Chondrocyte (in vitro differentiated cells): ENCODE data around the gene LCAT. TPM values are rescaled to one million over a fixed set of nuclear protein-coding genes. Genes with fewer than 3 reads are reported as not detected.

Experiments
- DNase-seq: peaks from one replicate; pipeline ENCODE4 v3.0.0; 2021; ENCODE audit warnings: mixed read lengths, low spot score
- H3K27ac Mint-ChIP-seq: one replicate; pipeline ENCODE4 v1.8.0; 2021; ENCODE audit warnings: mild to moderate bottlenecking, moderate library complexity, mixed read lengths; ENCODE audit not compliant: unreplicated experiment
- H3K27me3 Mint-ChIP-seq: 2 replicates; pipeline ENCODE4 v1.8.0; 2021; ENCODE audit warnings: low read depth, mixed read lengths
- H3K36me3 Mint-ChIP-seq: 2 replicates; pipeline ENCODE4 v1.8.0; 2021; ENCODE audit warnings: low read depth, mixed read lengths
- H3K4me1 Mint-ChIP-seq: 2 replicates; pipeline ENCODE4 v1.8.0; 2021; ENCODE audit warnings: low read depth, mild to moderate bottlenecking, mixed read lengths
- H3K4me3 Mint-ChIP-seq: one replicate; pipeline ENCODE4 v1.8.0; 2021; ENCODE audit warnings: mild to moderate bottlenecking, moderate library complexity, mixed read lengths; ENCODE audit not compliant: unreplicated experiment
- H3K9me3 Mint-ChIP-seq: 2 replicates; pipeline ENCODE4 v1.8.0; 2021; ENCODE audit warnings: low read depth, mixed read lengths
- CTCF ChIP-seq: fragments of 200-600 bp; sonication (generic); IDR thresholded peaks from 2 replicates; pipeline ENCODE4 v1.5.0; 2021; ENCODE audit warnings: antibody characterized with exemption, mild to moderate bottlenecking, moderate library complexity
- total RNA-seq: library from RNA; stranded (reverse); gene quantifications from 3 replicates; pipeline ENCODE4 v1.2.1, GENCODE V29; 2021

Gene LCAT
- total RNA-seq, 1 donor from 2014 or later: 38.2 TPM

DNA sequence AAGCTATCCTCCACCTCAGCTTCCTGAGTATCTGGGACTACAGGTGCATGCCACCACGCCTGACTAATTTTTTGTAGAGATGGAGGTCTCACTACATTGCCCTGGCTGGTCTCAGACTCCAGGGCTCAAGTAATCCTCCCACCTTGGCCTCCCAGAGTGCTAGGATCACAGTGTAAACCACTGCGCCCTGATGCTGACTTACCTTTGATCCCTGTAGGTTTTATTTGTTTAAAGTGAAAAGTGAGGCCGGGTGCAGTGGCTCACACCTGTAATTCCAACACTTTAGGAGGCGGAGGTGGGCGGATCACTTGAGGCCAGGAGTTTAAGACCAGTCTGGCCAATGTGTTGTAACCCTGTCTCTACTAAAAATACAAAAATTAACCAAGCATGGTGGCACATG, 42.2 kb downstream of the LCAT start:
- no peak for DNase-seq
- peaks cover 12% of the 10 kb centered on the region for H3K4me1 Mint-ChIP-seq
- H3K27ac Mint-ChIP-seq: no peak overlapping the region
- no peaks in the 10 kb centered on the region for H3K9me3 Mint-ChIP-seq
- H3K27me3 Mint-ChIP-seq: no peaks in the 10 kb centered on the region
- peaks cover 5% of the 10 kb centered on the region for H3K36me3 Mint-ChIP-seq
- no peak overlapping the region for H3K4me3 Mint-ChIP-seq
- TF ChIP-seq CTCF: no peak

DNA sequence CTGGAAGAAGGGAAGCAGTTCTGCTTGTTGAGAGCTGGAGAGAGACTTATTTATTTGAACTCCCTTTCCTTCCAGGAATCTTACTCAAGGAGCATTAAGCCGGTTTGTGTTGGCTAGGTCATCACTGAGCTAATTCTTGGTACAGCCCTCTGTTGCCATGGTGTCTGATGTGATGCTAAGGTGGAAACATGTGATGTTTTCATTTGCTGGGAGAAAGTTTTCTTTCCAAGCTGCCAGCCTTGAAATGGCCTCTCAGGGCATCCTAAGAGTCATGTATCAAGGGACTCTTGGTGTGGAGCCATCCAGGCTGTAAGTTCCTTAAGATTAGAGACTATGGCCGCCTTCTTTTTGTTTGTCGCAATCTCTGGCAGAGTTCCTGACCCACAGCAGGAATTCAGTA, 46.7 kb downstream of the LCAT start:
- DNase-seq: no peak
- Mint-ChIP-seq H3K9me3 (no peaks in the 10 kb centered on the region), H3K36me3 (no peaks in the 10 kb centered on the region), H3K27me3 (no peaks in the 10 kb centered on the region), H3K27ac (peak overlapping the region; percentile 90), H3K4me3 (no peak overlapping the region), H3K4me1 (peaks cover 34% of the 10 kb centered on the region)
- no peak for TF ChIP-seq CTCF

DNA sequence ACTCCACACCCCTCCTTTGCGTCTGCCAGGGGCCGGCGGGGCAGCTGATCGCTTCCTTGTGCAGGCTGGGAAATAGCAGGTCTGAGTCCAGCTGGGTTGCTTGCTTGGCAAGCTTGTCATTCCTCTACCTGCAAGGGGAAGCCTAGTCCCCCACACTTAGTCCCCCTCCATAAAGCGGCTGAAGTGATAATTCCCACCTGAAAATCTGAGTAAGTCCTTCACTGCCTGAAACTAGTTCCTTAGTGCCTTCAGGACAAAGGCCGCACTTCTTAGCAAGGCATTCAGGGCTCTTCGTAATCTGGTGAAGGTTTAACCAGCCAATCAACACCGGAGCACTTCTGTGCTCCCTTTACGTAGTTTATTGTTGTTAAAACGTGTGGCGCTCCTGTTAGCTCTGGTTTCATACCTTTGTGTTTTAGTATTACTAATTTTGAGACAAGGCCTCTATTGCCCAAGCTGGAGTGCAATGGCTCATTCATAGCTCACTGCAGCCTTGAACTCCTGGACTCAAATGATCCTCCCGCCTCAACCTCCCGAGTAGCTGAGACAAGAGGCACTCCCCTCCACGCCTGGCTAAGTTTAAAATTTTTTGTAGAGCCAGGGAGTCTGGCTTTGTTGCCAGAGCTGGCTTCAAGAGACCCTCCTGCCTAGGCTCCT, 50.0 kb downstream of the LCAT start:
- Mint-ChIP-seq H3K4me3 (peak overlapping the region; percentile 90), H3K27me3 (no peaks in the 10 kb centered on the region), H3K4me1 (peaks cover 35% of the 10 kb centered on the region), H3K36me3 (no peaks in the 10 kb centered on the region), H3K9me3 (no peaks in the 10 kb centered on the region), H3K27ac (peak overlapping the region; percentile 95)
- DNase-seq: no peak
- no peak for TF ChIP-seq CTCF

- peak; percentile 23 for TF ChIP-seq CTCF
- Mint-ChIP-seq H3K4me1 (peaks cover 35% of the 10 kb centered on the region), H3K9me3 (no peaks in the 10 kb centered on the region), H3K36me3 (no peaks in the 10 kb centered on the region), H3K27ac (peak within 1 kb of the TSS; percentile 95), H3K27me3 (no peaks in the 10 kb centered on the region), H3K4me3 (peak within 1 kb of the TSS; percentile 90)
- DNase-seq: peak; percentile 98
These were observed 50.8 kb downstream of the LCAT start, which contains the start of gene PSKH1 for GRCh38 chr16:67892899-67893742. PSKH1 (plus strand) TSS chr16:67893254; CDS start chr16:67908750, 15,496 bp downstream.

DNA sequence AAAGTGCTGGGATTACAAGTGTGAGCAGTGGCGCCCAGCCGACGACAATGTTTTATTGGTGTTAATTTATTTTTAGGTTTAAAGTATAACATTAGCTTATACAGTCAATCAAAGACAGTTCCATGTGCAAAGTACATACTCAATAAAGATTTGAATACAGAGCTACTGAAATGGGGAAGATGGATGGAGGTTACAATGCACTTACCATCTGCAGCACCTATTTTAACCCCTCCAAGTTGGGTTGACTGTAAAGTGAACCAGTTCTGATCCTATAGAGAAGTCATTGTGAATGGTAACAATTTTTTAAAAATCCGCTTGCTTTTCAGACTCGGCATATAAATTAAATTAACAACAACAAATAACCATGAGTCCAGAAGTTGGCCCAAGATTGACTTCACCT, 51.5 kb downstream of the LCAT start:
- Mint-ChIP-seq H3K4me3 (peak overlapping the region; percentile 74), H3K27ac (peak overlapping the region; percentile 91), H3K4me1 (peaks cover 32% of the 10 kb centered on the region), H3K36me3 (no peaks in the 10 kb centered on the region), H3K9me3 (no peaks in the 10 kb centered on the region), H3K27me3 (no peaks in the 10 kb centered on the region)
- no peak for TF ChIP-seq CTCF
- DNase-seq: no peak

Other genes with a start within 250 kb of the LCAT start
- 14.4 to 22.4 TPM (median 16.3 TPM) in 3 replicates for gene GFOD2, start 224.8 kb downstream of the LCAT start, total RNA-seq
- gene RANBP10, start 137.6 kb downstream of the LCAT start, total RNA-seq: 13.4 to 16.8 TPM (median 14.4 TPM) in 3 replicates
- 1.8 to 3.1 TPM (median 2.3 TPM) in 3 replicates for gene TSNAXIP1, start 137.2 kb downstream of the LCAT start, total RNA-seq
- 25.3 to 26.3 TPM (median 25.7 TPM) in 3 replicates for gene THAP11, start 101.8 kb downstream of the LCAT start, total RNA-seq
- gene NUTF2, start 97.2 kb downstream of the LCAT start, total RNA-seq: 131 to 147 TPM (median 135 TPM) in 3 replicates
- gene CENPT, start 96.4 kb downstream of the LCAT start, total RNA-seq: 50.5 to 58.3 TPM (median 52.8 TPM) in 3 replicates
- gene EDC4, start 71.1 kb downstream of the LCAT start, total RNA-seq: 67.6 to 77.2 TPM (median 67.9 TPM) in 3 replicates
- 0.57 TPM in 1 of 3 replicates, not detected in the others for gene NRN1L, start 59.2 kb downstream of the LCAT start, total RNA-seq
- 33.1 to 38.9 TPM (median 35.9 TPM) in 3 replicates for gene PSKH1, start 50.9 kb downstream of the LCAT start, total RNA-seq
- not detected in 3 replicates for gene CTRL, start 12.3 kb downstream of the LCAT start, total RNA-seq
- gene PSMB10, start 7.3 kb downstream of the LCAT start, total RNA-seq: 30.1 to 43.2 TPM (median 33.9 TPM) in 3 replicates
- 117 to 138 TPM (median 132 TPM) in 3 replicates for gene SLC12A4, start 24.5 kb upstream of the LCAT start, total RNA-seq
- gene DPEP3, start 36.4 kb upstream of the LCAT start, total RNA-seq: not detected in 3 replicates
- gene DPEP2, start 55.4 kb upstream of the LCAT start, total RNA-seq: not detected in 3 replicates
- not detected in 3 replicates for gene DPEP2NB, start 71.8 kb upstream of the LCAT start, total RNA-seq
- 5.8 to 6.7 TPM (median 6.6 TPM) in 3 replicates for gene DDX28, start 79.1 kb upstream of the LCAT start, total RNA-seq
- 12.2 to 15.9 TPM (median 12.7 TPM) in 3 replicates for gene DUS2, start 79.2 kb upstream of the LCAT start, total RNA-seq
- 32.2 to 38.0 TPM (median 37.7 TPM) in 3 replicates for gene NFATC3, start 141.2 kb upstream of the LCAT start, total RNA-seq